Measurements from ENCODE around the gene THAP11.

Gene THAP11

GRCh38 chr16:67883146-67883871 is 41.2 kb downstream of the THAP11 start:
- no peak overlapping the region for H3K4me3 ChIP-seq (replicated peaks; ENCODE audit: low read depth, low read length)
- TF ChIP-seq CTCF (IDR thresholded peaks at IDR 0.05; ENCODE audit: low read length, missing control alignments) = no peak
- no peak for DNase-seq (ENCODE audit: low read depth)

- peak; percentile 84 for TF ChIP-seq CTCF (IDR thresholded peaks at IDR 0.05; ENCODE audit: low read length, missing control alignments)
- H3K4me3 ChIP-seq (replicated peaks; ENCODE audit: low read depth, low read length) = no peak overlapping the region
- peak; percentile 56 for DNase-seq (ENCODE audit: low read depth)
These were observed 41.7 kb downstream of the THAP11 start for GRCh38 chr16:67883872-67884261.

GRCh38 chr16:67884684-67885083 is 42.6 kb downstream of the THAP11 start, which contains the start of gene NRN1L:
NRN1L (plus strand) TSS chr16:67884885; CDS start chr16:67884904, 19 bp downstream.
- TF ChIP-seq CTCF (IDR thresholded peaks at IDR 0.05; ENCODE audit: low read length, missing control alignments) = no peak
- H3K4me3 ChIP-seq (replicated peaks; ENCODE audit: low read depth, low read length) = no peak within 1 kb of the TSS
- DNase-seq (ENCODE audit: low read depth) = peak; percentile 91

GRCh38 chr16:67885545-67885944 is 43.4 kb downstream of the THAP11 start:
- no peak overlapping the region for H3K4me3 ChIP-seq (replicated peaks; ENCODE audit: low read depth, low read length)
- no peak for DNase-seq (ENCODE audit: low read depth)
- TF ChIP-seq CTCF (IDR thresholded peaks at IDR 0.05; ENCODE audit: low read length, missing control alignments) = no peak

- no peak overlapping the region for H3K4me3 ChIP-seq (replicated peaks; ENCODE audit: low read depth, low read length)
- TF ChIP-seq CTCF (IDR thresholded peaks at IDR 0.05; ENCODE audit: low read length, missing control alignments) = no peak
- DNase-seq (ENCODE audit: low read depth) = no peak
These were observed 43.9 kb downstream of the THAP11 start for GRCh38 chr16:67885976-67886375.

GRCh38 chr16:67886387-67886786 is 44.3 kb downstream of the THAP11 start:
- no peak overlapping the region for H3K4me3 ChIP-seq (replicated peaks; ENCODE audit: low read depth, low read length)
- no peak for DNase-seq (ENCODE audit: low read depth)
- no peak for TF ChIP-seq CTCF (IDR thresholded peaks at IDR 0.05; ENCODE audit: low read length, missing control alignments)

GRCh38 chr16:67888331-67888730 is 46.2 kb downstream of the THAP11 start:
- no peak for TF ChIP-seq CTCF (IDR thresholded peaks at IDR 0.05; ENCODE audit: low read length, missing control alignments)
- DNase-seq (ENCODE audit: low read depth) = no peak
- H3K4me3 ChIP-seq (replicated peaks; ENCODE audit: low read depth, low read length) = no peak overlapping the region

Data from fibroblast of pulmonary artery (primary cell).